ENCODE results near the gene CD4. TPM values are rescaled to one million over a fixed set of nuclear protein-coding genes. Genes with fewer than 3 reads are reported as not detected.

The CD4 gene
- total RNA-seq, 1 donor: not detected

GRCh38 chr12:6839482-6840201 is 50.3 kb downstream of the CD4 start:
- DNase-seq (ENCODE audit: low read depth): no peak
- no peak for TF ChIP-seq CTCF (IDR thresholded peaks at IDR 0.05; ENCODE audit: insufficient read depth, low read length)
- H3K4me3 ChIP-seq (ENCODE audit: low read depth, low read length): no peak overlapping the region

- no peak for DNase-seq (ENCODE audit: low read depth)
- TF ChIP-seq CTCF (IDR thresholded peaks at IDR 0.05; ENCODE audit: insufficient read depth, low read length): no peak
- H3K4me3 ChIP-seq (ENCODE audit: low read depth, low read length): no peak overlapping the region
Measured at GRCh38 chr12:6840330-6840729, 51.0 kb downstream of the CD4 start.

- no peak for DNase-seq (ENCODE audit: low read depth)
- TF ChIP-seq CTCF (IDR thresholded peaks at IDR 0.05; ENCODE audit: insufficient read depth, low read length): no peak
- no peak within 1 kb of the TSS for H3K4me3 ChIP-seq (ENCODE audit: low read depth, low read length)
Measured at GRCh38 chr12:6840761-6841515, 51.6 kb downstream of the CD4 start, which contains the start of gene GNB3. Gene GNB3, plus strand, starts transcription at chr12:6840925. Its CDS starts 363 bp downstream, at chr12:6841288.

GRCh38 chr12:6842075-6842474 is 52.7 kb downstream of the CD4 start:
- H3K4me3 ChIP-seq (ENCODE audit: low read depth, low read length): no peak overlapping the region
- no peak for DNase-seq (ENCODE audit: low read depth)
- TF ChIP-seq CTCF (IDR thresholded peaks at IDR 0.05; ENCODE audit: insufficient read depth, low read length): no peak

GRCh38 chr12:6843118-6843902 is 54.0 kb downstream of the CD4 start:
- DNase-seq (ENCODE audit: low read depth): no peak
- H3K4me3 ChIP-seq (ENCODE audit: low read depth, low read length): no peak overlapping the region
- no peak for TF ChIP-seq CTCF (IDR thresholded peaks at IDR 0.05; ENCODE audit: insufficient read depth, low read length)

GRCh38 chr12:6845395-6845794 is 56.1 kb downstream of the CD4 start:
- TF ChIP-seq CTCF (IDR thresholded peaks at IDR 0.05; ENCODE audit: insufficient read depth, low read length): no peak
- no peak overlapping the region for H3K4me3 ChIP-seq (ENCODE audit: low read depth, low read length)
- DNase-seq (ENCODE audit: low read depth): no peak
